HepG2 (cell line): ENCODE results near the gene TFF2. TPM values are rescaled to one million over a fixed set of nuclear protein-coding genes. Genes with fewer than 3 reads are reported as not detected.

Experiments
- CBFB ChIP-seq: sonication (generic); formaldehyde crosslinking; IDR thresholded peaks from 2 replicates; pipeline ENCODE4 v1.4.0; 2020; ENCODE audit warnings: missing genetic modification reagents
- FOSL2 ChIP-seq: sonication (generic); formaldehyde crosslinking; IDR thresholded peaks from 2 replicates; pipeline ENCODE4 v1.4.0; 2020; ENCODE audit warnings: missing genetic modification reagents
- MZF1 ChIP-seq: sonication (generic); formaldehyde crosslinking; IDR thresholded peaks from 2 replicates; pipeline ENCODE4 v1.8.1; 2023; ENCODE audit warnings: mild to moderate bottlenecking, missing genetic modification reagents, borderline replicate concordance
- PLRG1 ChIP-seq: fragments of 450-650 bp; conservative IDR thresholded peaks from 2 replicates; pipeline ENCODE4 v1.6.1; 2016
- PRDM10 ChIP-seq: sonication (generic); formaldehyde crosslinking; IDR thresholded peaks from 2 replicates; pipeline ENCODE4 v1.4.0; 2020; ENCODE audit warnings: low read depth, missing genetic modification reagents
- RARA ChIP-seq: IDR thresholded peaks from 2 replicates; pipeline ENCODE4 v1.6.1; 2016; ENCODE audit warnings: missing genetic modification reagents, missing compliant biosample characterization
- RERE ChIP-seq: IDR thresholded peaks from 2 replicates; pipeline ENCODE4 v1.6.1; 2016; ENCODE audit warnings: low read depth, missing genetic modification reagents, missing compliant biosample characterization
- THAP8 ChIP-seq: sonication (generic); formaldehyde crosslinking; IDR thresholded peaks from 2 replicates; pipeline ENCODE4 v1.5.1; 2020; ENCODE audit warnings: missing genetic modification reagents, mild to moderate bottlenecking, borderline replicate concordance
- ZMAT5 ChIP-seq: sonication (generic); formaldehyde crosslinking; IDR thresholded peaks from 2 replicates; pipeline ENCODE4 v1.5.0; 2020; ENCODE audit warnings: mild to moderate bottlenecking, low read depth, missing genetic modification reagents, borderline replicate concordance
- ZNF143 ChIP-seq: sonication (generic); formaldehyde crosslinking; IDR thresholded peaks from 2 replicates; pipeline ENCODE4 v1.4.0; 2020; ENCODE audit warnings: missing genetic modification reagents
- ZNF451 ChIP-seq: sonication (generic); formaldehyde crosslinking; IDR thresholded peaks from 2 replicates; pipeline ENCODE4 v1.5.0; 2020; ENCODE audit warnings: mild to moderate bottlenecking, missing genetic modification reagents
- ZNF670 ChIP-seq: sonication (generic); formaldehyde crosslinking; IDR thresholded peaks from 2 replicates; pipeline ENCODE4 v1.8.0; 2022; ENCODE audit warnings: mild to moderate bottlenecking, missing genetic modification reagents, borderline replicate concordance
- ZNF687 ChIP-seq: sonication (generic); formaldehyde crosslinking; IDR thresholded peaks from 2 replicates; pipeline ENCODE4 v1.5.1; 2020; ENCODE audit warnings: mild to moderate bottlenecking, missing genetic modification reagents, moderate library complexity
- ZNF776 ChIP-seq: sonication (generic); formaldehyde crosslinking; IDR thresholded peaks from 2 replicates; pipeline ENCODE4 v1.4.0; 2020; ENCODE audit warnings: mild to moderate bottlenecking, missing genetic modification reagents
- polyA plus RNA-seq, 8 experiments: library from polyadenylated mRNA; depleted of rRNA in 3 of 8; stranded (reverse) in 7 of 8; unstranded in 1 of 8; fragments of >200 nt; fragmentation: Illumina TruSeq in 4 of 8; extraction: Trizol in 4 of 8; gene quantifications; 2 replicates each; pipeline versions ENCODE4 v1.2.1 to v1.2.3, GENCODE V29; 2011 to 2016; ENCODE audit warnings: low read depth in 4 of 8, missing spikeins in 1 of 8, mixed read lengths in 1 of 8; ENCODE audit not compliant: insufficient read depth in 1 of 8
- total RNA-seq, 5 experiments: library from RNA; depleted of rRNA; stranded (reverse); fragments of >200 nt; fragmentation: Illumina TruSeq; extraction: Trizol; gene quantifications; 2 replicates each; pipeline ENCODE4 v1.2.3, GENCODE V29; 2016; ENCODE audit warnings: low read depth in 1 of 5

Gene TFF2
- total and polyA plus RNA-seq, 2 of the 13 experiments (the other 11 are each of a cell fraction or from before 2014, with no cell fraction given), result 1.5 TPM; not detected in 1

GRCh38 chr21:42315296-42315891 is 35.4 kb downstream of the TFF2 start, which contains the start of gene TFF3 (continued):
- TF ChIP-seq RERE (CRISPR knock-in tag), result no peak
- TF ChIP-seq PLRG1, result no peak
- no peak for TF ChIP-seq THAP8
- TF ChIP-seq ZNF451, result 0 out of 2 replicates have a peak, but pooled peaks have one; percentile 86
- no peak for TF ChIP-seq ZMAT5 (CRISPR knock-in tag)
- TF ChIP-seq ZNF670 (CRISPR knock-in tag), result no peak
- no peak for TF ChIP-seq ZNF776 (CRISPR knock-in tag)
- TF ChIP-seq FOSL2 (CRISPR knock-in tag), result no peak; the same call in 1 of the 2 replicates
- TF ChIP-seq CBFB (CRISPR knock-in tag), result 0 out of 2 replicates have a peak, but pooled peaks have one; percentile 26
- no peak for TF ChIP-seq PRDM10
- TF ChIP-seq ZNF143 (CRISPR knock-in tag), result peak; percentile 76
- no peak for TF ChIP-seq MZF1 (CRISPR knock-in tag)
- TF ChIP-seq ZNF687, result peak; percentile 87
- TF ChIP-seq RARA (CRISPR knock-in tag), result 0 out of 2 replicates have a peak, but pooled peaks have one; percentile 33
